Kidney epithelial cell (primary cell): ENCODE measurements around the gene ZEB2. TPM values are rescaled to one million over a fixed set of nuclear protein-coding genes. Genes with fewer than 3 reads are reported as not detected.

Experiments
- DNase-seq: peaks from one replicate; pipeline ENCODE4 v3.0.0-alpha.2; 2010; ENCODE audit warnings: low read depth
- H3K27me3 ChIP-seq: 2 replicates; pipeline ENCODE4 v1.6.0; 2011; ENCODE audit warnings: low read length; ENCODE audit not compliant: control insufficient read depth, insufficient read depth
- H3K36me3 ChIP-seq: 2 replicates; pipeline ENCODE4 v1.5.1; 2011; ENCODE audit warnings: low read length; ENCODE audit not compliant: control insufficient read depth, insufficient read depth
- H3K4me3 ChIP-seq: 2 replicates; pipeline ENCODE4 v1.5.1; 2011; ENCODE audit warnings: low read depth, mild to moderate bottlenecking, control low read depth, low read length
- CTCF ChIP-seq: IDR thresholded peaks from 2 replicates; pipeline ENCODE4 v1.5.1; 2011; ENCODE audit warnings: mild to moderate bottlenecking, moderate library complexity, low read length, control low read depth, inconsistent platforms; ENCODE audit not compliant: insufficient read depth, poor library complexity, severe bottlenecking
- total RNA-seq: library from RNA; depleted of rRNA; stranded (reverse); fragments of >200 nt; gene quantifications from 2 replicates; pipeline ENCODE4 v1.2.3, GENCODE V29; 2015

ZEB2 gene
- total RNA-seq, 1 donor from 2014 or later = 14.7 TPM

- Histone ChIP-seq H3K4me3 (no peak overlapping the region), H3K27me3 (no peaks in the 10 kb centered on the region), H3K36me3 (no peaks in the 10 kb centered on the region)
- TF ChIP-seq CTCF = no peak
- DNase-seq = no peak
Observed at GRCh38 chr2:144507441-144508171, 12.3 kb downstream of the ZEB2 start.

DNA sequence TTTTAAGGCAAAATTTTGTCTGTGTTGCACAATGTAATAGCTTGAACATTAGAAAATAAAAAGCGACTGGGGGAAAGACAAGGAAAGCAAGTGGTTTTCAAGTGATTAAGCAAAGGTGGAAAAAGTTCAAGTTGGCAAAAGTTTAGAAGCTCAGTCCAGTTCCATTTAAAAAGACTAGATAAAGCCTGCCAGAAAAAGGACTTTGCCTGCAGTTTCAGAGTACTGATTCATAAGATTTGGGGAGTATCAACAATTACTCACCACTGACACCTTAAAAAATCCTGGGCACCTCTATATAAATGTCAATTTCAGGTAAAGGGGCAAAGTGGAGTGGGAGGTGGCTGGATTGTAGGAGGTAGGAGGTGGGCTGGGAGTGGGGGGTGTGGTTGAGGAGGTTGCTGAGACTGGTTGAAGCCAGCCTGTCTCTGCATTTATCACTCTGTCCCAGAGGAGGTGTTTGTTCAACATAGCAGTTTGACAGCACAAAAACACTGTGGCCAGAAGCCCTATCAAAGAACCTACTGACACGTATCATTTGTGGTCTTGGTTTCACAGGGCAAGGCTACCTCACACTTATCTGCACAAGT lies 14.6 kb downstream of the ZEB2 start:
- Histone ChIP-seq H3K27me3 (no peaks in the 10 kb centered on the region), H3K4me3 (no peak overlapping the region), H3K36me3 (no peaks in the 10 kb centered on the region)
- no peak for DNase-seq
- TF ChIP-seq CTCF = no peak

DNA sequence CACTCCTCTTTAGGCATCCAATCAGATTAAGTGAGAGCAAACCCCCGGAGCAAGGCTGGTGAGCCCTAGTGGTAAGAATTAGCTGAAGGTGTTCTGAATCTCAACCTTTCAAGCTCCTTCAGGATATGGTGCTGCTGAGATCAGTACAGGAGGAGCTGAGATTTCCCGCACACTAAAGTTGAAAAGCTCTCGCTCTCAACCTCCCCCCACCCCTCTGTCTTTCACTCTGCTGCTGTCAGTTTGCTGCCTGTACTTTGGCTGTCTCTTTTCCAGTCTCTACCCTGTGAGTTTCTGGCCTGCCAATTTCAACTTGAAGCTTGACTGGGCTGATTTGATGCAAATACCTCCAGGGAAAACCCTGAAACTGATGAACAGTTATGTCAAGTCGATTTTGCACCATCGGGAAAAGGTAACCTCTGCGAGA lies 15.7 kb downstream of the ZEB2 start:
- peak; percentile 37 for TF ChIP-seq CTCF
- Histone ChIP-seq H3K27me3 (no peaks in the 10 kb centered on the region), H3K4me3 (no peak overlapping the region), H3K36me3 (no peaks in the 10 kb centered on the region)
- no peak for DNase-seq

DNA sequence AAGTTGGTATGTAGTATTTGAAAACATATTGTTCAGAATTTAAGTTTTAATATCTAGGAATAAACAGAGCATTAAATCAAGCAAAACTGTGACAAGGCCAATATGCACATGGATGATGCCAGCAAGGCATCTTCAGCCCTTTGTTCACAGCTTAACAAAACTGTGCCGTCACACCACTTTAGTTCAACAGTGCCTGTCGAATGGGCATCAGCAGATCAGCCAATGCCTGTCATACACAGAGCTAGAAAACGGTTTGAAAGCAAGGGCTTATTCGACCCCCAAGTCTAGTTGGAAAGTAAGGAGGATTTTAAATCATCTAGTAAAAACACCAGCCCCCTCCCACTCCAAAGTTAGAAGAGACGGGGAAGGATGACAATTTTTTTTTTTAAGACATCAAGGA lies 16.7 kb downstream of the ZEB2 start:
- TF ChIP-seq CTCF = no peak
- Histone ChIP-seq H3K4me3 (no peak overlapping the region), H3K27me3 (no peaks in the 10 kb centered on the region), H3K36me3 (no peaks in the 10 kb centered on the region)
- no peak for DNase-seq

- TF ChIP-seq CTCF = no peak
- Histone ChIP-seq H3K4me3 (no peak overlapping the region), H3K36me3 (no peaks in the 10 kb centered on the region), H3K27me3 (no peaks in the 10 kb centered on the region)
- DNase-seq = no peak
Observed at GRCh38 chr2:144502369-144502768, 17.6 kb downstream of the ZEB2 start.

- Histone ChIP-seq H3K27me3 (no peaks in the 10 kb centered on the region), H3K4me3 (no peak overlapping the region), H3K36me3 (no peaks in the 10 kb centered on the region)
- TF ChIP-seq CTCF = no peak
- DNase-seq = no peak
Observed at GRCh38 chr2:144501627-144502026, 18.3 kb downstream of the ZEB2 start.
